Stimulated activated CD4-positive, alpha-beta T cell treated with anti-CD3 and anti-CD28 coated beads, Interleukin-2, amount 100 ng/mL, for 48 hours (primary cell): ENCODE data around the gene DTNB.
"Not testable (repeated sequence)": the region's sequence is repeated elsewhere in the genome, so short reads cannot be mapped to it uniquely, and the experiment has no call there.

Source experiments
- DNase-seq, 2 donors: peaks; one replicate each; pipeline ENCODE4 v3.0.0-alpha.2; 2020

DTNB gene

DNA sequence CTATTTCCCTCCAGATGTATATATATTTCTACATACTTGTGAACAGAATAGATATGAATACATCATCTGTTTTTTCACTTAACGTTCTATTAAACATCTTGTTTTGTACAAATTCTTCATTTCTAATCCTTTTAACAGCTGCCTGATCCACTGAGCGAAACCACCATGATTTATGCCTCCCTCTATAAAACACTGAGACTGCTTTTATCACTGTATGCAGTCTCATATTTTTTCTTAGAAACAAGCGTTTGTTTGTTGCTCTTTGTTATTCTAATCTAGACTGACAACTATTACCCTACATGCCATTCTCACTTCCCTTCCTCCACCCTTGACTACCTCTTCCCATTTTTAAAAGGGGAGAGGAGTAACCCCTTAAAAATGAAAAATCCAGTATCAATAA is 88.2 kb downstream of the DTNB start:
- no peak for DNase-seq

DNA sequence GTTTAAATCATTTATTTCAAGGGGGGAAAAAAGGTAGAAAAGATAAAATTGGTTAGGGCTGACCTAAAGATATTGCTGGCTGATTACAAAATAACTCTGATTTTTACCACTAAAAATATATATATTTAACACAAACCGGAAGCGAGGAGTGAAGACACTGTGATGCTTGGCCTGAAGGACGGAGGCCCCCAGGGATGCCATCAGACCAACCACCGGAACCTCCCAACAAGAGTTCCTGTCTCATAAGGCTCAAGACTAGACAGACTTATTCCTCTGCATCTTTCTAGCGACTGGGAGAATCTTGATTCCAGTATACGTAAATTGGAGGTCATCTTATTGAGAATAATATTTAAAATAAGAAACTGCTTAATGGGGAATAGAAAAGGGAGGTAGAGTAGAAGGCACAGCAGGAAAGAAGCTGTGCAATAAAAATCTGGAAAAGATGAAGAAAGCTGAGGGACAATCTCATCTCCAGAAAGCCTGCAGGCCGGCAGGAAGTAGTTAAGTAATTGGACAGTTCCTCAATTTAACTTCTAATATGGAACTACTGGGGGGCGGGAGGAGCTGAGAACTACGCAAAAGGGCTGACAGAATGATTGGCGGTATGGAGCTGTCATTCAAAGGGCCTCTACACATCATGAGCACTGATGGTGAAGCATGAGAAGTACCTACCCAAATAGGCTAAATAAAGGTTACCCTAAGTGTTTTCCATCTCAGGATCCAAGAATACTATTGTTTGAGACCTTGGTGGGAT is 91.1 kb downstream of the DTNB start:
- DNase-seq: no peak

DNA sequence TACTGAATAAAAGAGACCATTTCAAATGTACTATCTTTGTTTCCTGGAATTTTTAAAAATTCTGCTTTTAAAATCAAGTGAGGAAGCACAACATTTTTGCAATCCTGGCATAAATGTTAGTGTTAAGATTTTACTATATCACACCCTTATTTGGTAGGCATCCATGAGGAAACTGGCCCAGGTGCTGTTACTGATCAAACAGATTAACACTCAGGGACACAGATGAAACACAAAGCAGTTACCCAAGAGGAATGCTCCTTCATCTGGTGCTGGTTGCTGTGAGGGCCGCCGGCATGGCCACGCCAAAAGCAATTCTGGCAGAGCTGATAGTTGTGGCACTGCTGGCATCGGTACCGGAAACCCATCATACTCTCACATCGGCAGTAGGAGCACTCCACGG is 96.8 kb downstream of the DTNB start:
- DNase-seq: no peak

DNA sequence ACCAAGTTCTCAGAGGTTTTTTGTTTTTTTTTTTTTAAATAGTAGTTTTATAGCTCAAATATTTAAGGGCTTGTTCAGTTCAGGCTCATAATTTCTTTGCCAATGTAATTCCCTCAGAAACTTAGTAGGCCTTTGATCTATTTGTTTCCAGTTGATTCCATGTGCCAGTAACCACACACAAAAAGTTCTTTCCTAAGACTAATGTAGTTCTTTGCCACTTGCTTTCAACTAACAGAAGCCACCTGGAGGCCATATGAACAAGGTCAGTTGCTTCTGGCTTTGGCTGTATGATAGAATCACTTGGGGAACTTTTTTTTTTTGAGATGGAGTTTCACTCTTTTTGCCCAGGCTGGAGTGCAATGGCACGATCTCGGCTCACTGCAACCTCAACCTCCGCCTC is 100.7 kb downstream of the DTNB start:
- DNase-seq: no peak

DNA sequence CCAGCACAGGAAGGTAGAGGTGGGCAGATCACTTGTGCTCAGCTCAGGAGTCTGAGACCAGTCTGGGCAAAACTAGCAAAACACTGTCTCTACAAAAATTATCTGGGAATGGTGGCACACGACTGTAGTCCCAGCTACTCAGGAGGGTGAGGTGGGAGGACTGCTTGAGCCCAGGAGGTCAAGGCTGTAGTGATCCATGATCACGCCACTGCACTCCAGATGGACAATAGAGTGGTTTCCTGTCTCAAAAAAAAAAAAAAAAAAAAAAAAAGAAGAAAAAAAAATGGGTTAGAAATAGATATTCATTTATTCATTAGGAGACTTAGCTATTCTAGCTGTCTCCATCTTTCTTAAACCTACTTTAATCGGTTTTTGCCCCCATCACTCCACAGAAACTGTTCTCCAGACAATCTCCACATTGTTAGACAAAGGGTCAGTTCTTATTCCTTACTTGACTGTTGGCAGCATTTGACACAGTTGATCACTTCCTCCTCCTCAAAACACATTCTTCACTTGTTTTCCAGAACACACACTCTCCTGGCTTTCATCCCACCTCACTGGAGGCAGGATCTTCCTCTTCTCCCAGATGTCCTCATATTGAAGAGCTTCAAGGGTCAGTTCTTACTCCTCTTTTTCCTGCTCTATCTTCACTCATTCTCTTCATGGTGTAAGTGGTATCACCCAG is 103.1 kb downstream of the DTNB start:
- DNase-seq: no peak

DNA sequence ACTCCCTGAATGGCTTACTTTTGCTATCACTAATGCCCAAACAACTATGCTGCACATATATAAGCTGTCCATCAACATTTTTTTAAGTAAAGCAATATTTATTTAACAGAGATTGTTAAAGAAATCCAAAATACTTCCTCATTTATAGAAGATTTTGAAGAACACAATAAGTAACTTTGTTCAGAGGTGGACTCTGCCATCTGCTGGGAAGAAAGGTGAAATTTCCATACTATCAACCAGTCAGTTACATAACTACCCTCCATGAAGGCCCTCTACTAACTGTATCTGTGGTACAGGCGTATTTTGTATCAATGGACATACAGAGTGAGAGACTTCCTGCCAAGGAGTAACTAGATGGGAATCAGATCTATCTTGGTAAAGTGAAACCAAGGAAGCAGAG is 106.0 kb downstream of the DTNB start:
- DNase-seq: no peak

DNA sequence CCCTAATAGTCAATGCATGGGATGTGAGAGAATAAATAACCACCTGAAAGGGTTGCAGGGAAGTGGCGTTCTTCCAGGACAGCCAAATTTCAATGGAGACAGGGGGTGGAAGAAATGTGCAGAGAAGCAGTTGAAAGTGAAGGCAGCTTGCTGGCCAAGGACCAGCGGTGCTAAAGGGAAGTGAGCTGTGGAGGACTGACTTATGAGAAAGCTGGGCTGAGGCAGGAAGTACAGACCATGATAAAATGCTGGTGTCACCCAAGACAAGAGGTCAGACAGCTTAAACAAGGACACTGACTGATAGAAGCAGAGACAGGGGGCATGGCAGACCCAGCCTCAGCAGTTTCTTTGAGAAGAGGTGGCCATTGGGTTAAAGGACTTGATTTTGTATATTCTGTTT is 106.7 kb downstream of the DTNB start:
- DNase-seq: no peak

DNA sequence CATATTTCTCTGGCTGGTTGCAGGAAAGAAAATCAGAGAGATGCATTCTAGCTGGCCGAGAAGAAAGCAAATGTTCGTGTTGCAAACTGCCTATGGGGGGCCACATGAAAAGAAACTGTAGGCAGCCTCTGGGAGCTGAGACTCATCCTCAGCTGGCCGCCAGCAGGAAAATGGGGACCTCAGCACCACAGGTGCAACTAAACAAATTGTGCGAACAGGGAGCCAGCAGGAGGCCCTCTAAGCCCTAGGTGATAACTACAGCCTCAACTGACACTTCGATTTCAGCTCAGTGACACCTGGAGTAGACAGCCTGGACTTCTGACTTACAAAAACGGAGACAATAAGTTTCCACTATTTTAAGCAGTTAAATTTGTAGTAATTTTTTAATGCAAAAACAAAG is 107.3 kb downstream of the DTNB start:
- no peak for DNase-seq

DNA sequence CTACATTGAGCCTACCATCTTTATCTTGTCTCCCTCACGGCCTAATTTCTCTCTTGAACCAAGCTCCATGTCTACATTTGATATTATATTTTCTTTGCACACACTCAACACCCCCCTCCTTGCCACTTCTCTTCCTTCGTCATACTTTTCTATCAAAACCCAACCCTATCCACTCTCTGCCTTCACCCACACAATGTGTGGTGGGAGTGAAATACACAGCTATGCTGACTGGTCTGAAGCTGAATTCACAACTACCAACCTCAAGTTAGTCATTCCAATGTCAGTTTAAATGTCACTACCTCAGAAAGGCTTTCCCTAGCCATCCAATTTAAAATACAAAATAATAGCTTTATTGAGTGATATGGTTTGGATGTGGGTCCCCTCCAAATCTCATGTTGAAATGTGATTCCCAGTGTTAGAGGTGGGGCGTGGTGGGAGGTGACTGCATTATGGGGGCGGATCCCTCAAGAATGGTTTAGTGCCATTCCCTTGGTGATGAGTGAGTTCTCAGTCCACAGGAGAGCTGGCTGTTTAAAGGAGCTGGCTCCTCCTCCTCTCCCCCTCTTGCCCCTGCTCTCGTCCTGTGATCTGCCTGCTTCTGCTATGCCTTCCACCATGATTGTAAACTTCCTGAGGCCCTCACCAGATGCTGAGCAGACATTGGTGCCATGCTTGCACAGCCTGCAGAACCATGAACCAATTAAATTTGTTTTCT is 112.1 kb downstream of the DTNB start:
- no peak for DNase-seq

DNA sequence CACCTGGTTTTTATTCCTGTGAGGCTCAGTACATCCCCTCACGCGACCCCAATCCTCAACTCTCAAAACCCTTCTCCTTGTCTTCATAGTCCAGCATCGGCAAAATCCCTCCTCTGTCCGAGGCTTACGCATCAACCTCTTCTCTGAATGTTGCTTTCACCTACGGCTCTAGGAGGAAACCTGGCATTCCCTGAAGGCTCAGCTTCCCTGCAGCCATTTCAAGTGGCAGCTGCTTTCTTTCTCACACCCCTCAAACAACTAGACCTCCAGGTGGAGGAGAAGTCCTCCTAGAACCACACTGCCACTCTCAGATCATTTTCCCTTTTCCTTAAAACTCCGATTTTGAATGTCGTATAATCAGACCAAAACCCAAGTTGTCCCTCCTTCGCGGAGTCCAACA is 114.2 kb downstream of the DTNB start:
- DNase-seq: no peak

DNA sequence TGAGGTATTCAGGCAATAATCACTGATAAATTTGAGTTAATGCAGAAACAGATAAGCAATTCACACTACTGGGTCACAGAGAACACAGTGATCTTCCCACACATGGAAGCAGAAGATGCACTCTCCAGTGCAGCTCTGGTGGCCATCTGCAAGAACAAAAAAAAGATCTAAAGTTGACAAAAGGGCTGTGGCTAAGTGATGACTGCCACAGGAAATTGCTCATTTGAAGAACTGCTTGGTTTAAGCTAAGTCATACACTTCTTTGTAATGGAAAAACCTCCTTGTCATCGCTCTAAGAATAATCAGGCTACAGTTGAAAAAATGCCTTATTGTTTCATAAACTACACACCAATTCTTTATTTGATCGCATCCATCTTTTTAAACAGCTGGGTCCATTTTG is 115.1 kb downstream of the DTNB start:
- peak in 1 of 2 donors; percentile 26 for DNase-seq

DNA sequence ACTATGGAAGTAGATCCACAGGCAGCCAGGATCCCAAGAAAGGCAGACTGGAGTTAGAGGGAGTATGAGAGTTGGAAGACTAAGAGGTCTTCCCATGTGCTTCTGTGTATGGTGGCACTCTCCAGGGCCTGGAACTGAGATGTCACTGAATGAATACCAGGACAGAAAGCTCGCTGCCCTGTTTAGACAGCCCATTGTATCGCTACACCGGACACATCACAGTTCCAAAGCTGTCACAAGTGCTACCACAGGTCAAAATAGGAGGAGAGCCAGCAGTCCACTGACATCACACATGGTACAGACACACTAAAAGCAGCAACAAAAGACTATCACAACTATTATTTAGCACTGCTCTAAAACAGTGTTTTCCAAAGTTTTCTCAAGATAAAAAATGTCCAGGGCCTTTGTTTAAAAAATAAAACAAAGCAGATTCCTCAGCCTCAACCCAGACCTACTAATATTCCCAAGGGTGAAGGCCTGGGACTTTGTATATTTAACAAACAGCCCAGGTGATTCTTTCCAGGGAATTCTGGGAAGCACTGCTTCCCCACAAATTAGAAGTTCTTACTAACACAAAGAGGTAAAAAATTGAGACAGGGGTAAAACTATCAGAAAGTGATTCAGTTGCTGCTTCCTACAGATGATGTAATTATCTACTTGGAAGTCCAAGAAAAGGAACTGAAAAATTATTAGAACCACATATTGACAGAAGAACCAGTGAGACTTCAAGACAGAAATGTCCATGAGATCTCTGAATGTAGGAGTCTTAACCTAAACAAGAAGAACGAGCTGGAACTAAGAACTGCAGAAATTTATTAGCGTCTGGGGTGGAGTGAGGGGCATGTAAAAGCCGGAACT is 116.0 kb downstream of the DTNB start:
- DNase-seq: no peak

DNA sequence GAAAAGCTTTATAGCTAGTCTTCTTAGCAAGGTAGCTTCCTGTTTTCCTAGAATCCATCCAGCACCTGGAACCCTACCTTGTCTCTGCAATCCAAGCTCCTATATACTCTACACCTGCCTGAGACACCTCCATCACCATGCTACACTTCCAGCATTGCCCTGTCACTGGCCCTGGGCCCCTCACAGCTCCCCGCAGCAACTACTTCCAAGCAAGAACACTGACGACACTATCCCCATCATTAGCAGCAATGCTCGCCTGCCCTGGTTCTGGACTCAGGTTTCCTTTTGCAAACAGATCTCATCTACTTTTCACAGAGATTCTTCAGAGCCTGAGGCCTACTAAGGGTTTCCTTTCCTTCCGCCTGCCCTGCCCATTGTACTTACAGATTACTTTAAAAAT is 121.1 kb downstream of the DTNB start:
- no peak for DNase-seq

DNA sequence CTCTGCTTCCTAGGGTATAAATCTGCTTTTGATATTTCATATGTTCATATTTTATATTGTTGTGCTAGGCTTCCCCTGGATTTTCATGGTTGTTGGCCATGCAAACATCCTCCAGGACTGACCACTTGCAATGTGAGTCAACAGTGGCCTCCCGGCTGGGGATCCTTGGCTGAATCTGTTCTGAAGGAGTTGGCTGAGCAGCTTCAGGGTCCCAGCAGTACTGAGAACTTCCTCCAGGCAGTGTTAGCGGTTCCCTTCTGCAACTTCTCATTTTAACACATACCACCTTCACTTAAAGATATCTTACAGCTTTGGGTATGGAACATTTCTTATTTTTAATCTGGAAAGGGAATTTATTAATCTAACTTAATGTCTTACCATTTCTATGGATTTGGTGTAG is 122.1 kb downstream of the DTNB start:
- DNase-seq: no peak

DNA sequence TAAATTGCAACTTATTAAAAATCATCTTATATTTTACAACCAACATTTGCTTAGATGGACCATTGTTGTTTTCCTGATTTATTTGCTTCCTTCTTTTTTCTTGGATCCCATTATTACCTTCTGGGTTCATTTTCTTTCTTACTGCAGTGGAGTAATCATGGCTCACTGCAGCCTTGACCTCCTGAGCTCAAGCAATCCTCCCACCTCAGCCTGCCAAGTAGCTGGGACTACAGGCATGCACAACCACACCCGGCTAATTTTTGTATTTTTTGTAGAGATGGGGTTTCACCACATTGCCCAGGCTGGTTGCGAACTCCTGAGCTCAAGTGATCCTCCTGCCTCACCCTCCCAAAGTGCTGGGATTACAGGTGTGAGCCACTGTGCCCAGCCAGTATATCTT is 123.8 kb downstream of the DTNB start:
- DNase-seq: not testable (repeated sequence)

DNA sequence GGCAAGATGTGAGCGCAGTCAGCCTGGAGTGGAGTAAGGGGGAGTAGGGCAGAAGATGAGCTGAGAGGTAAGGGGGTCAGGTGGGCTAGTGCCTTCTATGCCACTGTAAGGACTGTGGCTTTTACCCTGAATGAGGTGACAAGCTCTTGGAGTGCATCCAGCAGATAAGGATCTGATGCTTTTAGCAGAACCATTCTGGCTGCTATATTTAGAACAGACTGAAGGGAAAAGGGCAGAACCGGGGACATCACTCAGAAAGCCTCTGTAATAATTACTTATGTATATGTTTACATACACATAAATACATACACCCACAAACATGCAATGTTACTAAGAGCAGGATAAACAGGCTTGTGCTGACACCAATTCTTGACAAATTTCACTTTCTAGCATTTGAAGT is 124.8 kb downstream of the DTNB start:
- no peak for DNase-seq

DNA sequence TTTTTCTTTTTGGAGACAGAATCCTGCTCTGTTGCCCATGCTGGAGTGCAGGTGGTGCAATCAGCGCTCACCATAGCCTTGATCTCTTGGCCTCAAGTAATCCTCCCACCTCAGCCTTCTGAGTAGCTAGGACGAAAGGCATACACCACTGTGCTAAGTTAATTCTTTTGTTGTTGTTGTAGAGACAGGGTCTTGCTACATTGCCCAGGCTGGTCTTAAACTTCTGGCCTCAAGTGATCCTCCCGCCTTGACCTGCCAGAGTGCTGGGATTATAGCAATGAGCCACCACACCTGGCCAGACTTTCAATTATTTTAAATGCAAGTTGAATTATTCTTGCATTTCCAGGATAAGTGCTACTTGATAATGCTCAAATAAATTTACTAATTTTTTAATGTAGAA is 126.5 kb downstream of the DTNB start:
- no peak for DNase-seq

DNA sequence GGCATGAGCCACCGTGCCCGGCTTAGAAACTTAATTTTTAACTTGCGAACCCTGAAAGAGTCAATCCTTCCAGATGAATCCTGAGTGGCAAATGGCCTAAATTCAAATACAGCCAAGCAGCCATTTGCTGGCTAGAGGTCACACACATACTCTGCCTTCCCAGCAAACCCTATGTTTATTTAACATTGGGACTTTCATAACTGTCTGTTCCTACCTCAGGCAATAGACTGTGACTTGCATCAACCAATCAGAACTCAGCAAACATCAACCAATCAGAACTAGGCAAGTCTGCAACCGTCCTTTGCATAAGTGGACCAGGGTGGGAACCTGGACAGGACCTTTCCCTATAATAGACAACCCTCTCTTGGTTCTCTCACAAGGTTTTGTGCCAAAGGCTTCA is 127.5 kb downstream of the DTNB start:
- no peak for DNase-seq

DNA sequence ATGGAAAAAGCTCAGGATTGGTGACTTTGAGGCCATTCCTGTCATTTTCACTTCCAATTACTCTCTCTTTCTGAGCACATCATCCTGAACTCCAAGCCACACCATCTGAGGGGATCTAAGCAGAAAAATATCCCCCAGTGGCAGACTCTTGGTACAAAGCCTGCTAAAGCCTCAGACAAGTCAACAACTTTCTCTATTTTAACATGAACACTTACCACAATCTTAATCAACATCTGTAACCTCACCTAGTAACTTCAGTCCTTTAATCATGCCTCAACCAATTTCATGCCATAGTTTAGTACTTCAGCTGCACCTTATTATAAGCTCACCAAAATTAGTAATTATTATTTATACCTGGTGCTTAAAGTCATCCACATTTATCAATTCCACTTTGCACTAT is 128.9 kb downstream of the DTNB start:
- DNase-seq: no peak

DNA sequence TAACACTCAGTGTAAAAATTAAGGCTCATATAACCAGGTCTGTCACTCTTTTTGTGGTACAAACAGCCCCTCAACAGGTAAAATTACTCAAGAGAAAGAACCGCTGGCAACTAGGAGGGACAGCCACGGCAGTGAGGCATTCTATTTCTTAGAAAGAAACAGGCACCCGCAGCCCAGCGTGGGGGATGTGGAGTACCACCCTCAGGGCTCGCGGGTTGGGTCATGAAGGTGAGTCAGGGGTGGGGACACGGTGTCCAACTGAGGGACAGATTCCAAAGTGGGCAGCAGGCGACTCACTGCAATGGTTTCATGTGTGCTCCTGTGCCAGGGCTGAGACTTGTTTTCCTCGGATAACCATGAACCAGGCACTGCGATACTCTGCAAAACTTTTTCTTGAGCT is 129.4 kb downstream of the DTNB start:
- no peak for DNase-seq

DNA sequence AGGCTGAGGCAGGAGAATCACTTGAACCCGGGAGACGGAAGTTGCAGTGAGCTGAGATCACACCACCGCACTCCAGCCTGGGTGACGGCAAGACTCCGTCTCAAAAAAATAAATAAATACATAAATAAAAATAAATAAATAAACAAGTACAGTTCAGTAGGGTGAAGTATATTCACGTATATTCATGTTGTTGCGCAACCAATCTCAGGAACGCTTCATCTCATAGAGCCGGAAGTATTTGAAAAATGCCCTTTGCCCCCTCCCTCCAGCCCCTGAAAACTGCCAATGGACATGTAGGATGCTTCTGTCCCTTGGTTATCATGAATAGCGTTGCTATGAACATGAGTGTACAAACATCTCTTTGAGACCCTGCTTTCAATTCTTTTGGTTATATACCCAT is 132.0 kb downstream of the DTNB start:
- DNase-seq: no peak

DNA sequence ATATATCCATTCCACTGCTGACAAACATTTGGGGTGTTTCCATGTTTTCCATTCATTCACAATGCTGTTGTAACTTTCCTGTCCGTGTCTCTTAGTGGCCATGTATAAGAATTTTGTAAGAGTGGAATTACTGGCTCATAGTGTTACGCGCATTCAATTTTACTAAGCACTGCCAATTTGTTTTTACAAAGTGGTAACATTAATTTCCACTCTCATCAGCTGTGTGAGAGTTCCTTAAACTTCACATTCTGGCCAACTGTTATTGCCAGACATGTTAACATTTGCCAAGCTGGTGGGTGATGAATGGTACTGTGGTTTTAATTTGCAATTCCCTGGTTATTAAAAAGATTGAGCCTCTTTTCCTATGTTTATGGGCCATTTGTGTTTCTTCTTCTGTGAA is 134.2 kb downstream of the DTNB start:
- DNase-seq: no peak

DNA sequence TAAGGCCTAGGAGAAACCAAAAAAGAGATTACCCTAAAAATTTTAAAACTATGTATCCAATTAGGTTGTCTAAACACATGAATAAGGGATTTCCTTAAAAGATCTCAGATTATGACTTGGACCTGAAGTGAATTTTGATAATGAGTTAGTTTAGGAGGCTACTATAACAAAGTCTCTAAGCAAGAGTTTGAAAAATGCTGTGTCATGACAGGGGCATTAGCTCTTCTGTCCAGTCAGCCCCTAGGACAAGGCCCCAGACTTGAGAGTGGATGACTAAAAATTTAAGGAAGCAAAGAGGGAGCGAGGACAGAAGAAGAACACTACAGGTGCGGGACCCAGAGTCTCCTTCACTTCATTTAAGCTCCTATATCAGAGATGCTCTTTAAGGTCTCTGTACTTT is 135.9 kb downstream of the DTNB start:
- DNase-seq: no peak
